Vagina (tissue), 2 donors: ENCODE results near the gene C3orf20.

Experiments
- POLR2AphosphoS5 ChIP-seq, 2 donors: sonication (generic); formaldehyde crosslinking; IDR thresholded peaks; one replicate each; pipeline ENCODE4 v1.9.0; 2017; ENCODE audit warnings: antibody characterized with exemption in 2 of 2, mild to moderate bottlenecking in 2 of 2, low read depth in 1 of 2; ENCODE audit not compliant: insufficient read depth in 1 of 2
- TF ChIP-seq, protein P1 (sequence below), 3 experiments: fragments of 450-650 bp in 2 of 3; fragments of 200-600 bp in 1 of 3; sonication (generic) in 1 of 3; IDR thresholded peaks; one replicate each; pipeline ENCODE4 v1.5.1; 2017 to 2019; ENCODE audit warnings: antibody characterized with exemption in 3 of 3, mild to moderate bottlenecking in 2 of 3, moderate library complexity in 2 of 3

DNA sequence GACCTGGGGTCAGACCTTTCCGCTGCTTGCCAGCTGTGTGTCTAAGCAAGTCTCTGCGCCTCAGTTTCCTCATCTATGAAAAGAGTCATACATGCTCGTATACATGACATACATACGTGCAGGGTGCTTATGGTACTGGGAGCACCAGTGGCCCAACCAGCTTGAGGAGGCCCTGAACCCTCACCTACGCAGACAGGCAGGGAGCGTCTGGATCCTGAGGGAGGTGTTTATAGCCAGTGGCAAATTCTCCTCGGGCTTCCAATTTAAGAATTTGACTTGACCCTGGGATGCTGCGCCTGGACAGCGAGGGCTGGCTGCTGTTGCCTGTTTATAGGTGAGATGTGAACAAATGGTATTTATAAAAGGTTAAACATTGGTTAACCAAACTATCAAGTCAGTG is 126.1 kb downstream of the C3orf20 start:
- TF ChIP-seq, protein P1, sequence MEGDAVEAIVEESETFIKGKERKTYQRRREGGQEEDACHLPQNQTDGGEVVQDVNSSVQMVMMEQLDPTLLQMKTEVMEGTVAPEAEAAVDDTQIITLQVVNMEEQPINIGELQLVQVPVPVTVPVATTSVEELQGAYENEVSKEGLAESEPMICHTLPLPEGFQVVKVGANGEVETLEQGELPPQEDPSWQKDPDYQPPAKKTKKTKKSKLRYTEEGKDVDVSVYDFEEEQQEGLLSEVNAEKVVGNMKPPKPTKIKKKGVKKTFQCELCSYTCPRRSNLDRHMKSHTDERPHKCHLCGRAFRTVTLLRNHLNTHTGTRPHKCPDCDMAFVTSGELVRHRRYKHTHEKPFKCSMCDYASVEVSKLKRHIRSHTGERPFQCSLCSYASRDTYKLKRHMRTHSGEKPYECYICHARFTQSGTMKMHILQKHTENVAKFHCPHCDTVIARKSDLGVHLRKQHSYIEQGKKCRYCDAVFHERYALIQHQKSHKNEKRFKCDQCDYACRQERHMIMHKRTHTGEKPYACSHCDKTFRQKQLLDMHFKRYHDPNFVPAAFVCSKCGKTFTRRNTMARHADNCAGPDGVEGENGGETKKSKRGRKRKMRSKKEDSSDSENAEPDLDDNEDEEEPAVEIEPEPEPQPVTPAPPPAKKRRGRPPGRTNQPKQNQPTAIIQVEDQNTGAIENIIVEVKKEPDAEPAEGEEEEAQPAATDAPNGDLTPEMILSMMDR (IDR thresholded peaks at IDR 0.05), result no peak
- no peak for TF ChIP-seq POLR2AphosphoS5 (IDR thresholded peaks at IDR 0.05; ENCODE audit: insufficient read depth in 1 of 2, low read depth in 1 of 2)
